HL-60/S4 treated with retinoic acid at 250 ng/mL for 4 days and 3 days (cell line): Measurements from ENCODE around the gene HOXA2.

Source experiments
- in situ Hi-C: fragments of 300-500 bp; cut with MboI; formaldehyde crosslinking; loops from 2 replicates; pipeline ENCODE4 v1.7.0; 2022; ENCODE audit warnings: low sequenced_read_pairs

Gene HOXA2

GRCh38 chr7:27126596-27127327, 24.3 kb upstream of the HOXA2 start:
- in situ Hi-C loops: no loop called here

DNA sequence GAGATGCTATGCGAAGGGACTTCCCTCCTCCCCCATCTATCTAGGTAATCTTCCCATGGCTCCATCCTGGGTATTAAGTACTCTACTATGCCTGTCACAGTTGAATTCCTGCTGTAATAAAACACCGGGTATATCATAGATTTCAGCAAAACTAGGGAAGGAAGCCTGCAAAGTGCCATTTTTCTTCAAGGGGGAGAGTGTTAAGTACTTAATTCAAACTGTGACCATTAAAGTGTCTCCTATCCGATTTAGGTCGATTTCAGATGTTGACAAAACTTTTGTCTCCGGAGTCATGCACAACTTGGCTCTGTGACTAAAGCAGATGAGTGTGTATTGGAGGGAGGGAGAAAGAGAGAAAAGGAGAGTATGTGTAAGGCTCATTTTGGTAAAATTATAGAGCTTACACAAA, 23.5 kb upstream of the HOXA2 start:
- in situ Hi-C loops: no loop called here

DNA sequence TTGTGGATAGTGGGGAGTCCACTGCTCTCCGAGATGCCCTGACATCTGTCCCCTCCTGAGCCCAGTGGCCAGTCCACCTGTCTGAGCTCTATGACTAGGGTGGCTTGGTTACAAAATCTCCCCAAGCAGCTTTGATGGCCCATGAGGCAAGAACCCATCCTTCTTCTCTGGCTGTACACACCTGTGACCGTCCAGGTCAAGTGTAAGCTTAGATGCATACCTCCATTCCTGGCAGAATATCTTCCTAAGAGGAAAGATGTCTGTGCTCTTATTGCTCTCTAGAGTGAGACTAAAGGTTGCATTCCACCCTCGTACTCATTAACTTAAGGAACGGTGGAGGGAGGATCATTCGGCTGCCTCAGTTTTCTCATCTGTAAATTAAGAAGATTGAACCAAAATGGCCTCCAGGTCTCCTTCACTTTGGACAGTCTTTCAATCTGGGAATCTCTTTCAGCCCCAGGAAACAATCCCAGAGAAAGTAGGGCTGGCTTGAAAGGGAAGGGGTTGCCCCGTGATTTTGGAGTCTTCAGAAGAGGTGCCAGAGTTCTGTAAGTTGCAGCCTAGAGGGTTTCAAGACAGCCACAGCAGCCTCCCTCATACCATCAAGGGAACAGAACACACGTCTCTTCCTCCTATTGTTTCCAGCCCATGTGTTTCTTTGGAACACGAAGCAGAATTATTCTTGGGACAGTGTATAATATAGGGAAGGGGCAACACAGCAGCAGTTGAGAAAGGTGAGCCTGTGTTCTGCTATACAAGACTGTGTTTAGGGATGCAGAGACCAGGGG, 22.6 kb upstream of the HOXA2 start:
- in situ Hi-C loops: no loop called here

- in situ Hi-C loops: no loop called here
Measured at GRCh38 chr7:27124096-27124901, 21.8 kb upstream of the HOXA2 start.

DNA sequence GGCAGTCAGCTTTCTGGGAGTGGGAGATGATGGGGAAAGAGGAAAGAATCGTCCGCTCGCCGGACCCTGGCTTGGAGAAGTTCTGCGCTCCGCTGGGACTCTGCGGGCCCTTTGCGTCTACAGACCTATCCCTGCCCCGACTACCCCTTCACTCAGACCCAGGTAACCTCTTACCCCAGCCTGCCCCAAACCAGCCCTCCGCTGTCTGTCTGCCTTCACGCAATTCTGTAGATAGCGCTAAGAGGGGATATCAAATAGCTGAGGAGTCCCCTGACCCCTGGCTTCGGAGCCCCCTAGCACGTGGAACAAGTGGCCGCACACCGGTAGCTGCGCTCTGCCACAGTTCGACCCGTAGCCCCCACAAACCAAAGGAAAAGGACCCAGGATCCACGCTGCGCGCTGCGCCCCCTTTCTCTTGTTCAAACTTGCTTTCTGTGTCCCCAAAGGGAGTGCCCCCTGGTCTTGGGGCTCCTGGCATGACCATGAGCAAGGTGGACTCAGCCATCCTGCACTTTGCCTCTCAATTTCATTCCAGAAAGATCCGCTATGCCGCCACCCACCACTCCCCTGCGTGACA, 21.1 kb upstream of the HOXA2 start:
- in situ Hi-C loops: no loop called here

DNA sequence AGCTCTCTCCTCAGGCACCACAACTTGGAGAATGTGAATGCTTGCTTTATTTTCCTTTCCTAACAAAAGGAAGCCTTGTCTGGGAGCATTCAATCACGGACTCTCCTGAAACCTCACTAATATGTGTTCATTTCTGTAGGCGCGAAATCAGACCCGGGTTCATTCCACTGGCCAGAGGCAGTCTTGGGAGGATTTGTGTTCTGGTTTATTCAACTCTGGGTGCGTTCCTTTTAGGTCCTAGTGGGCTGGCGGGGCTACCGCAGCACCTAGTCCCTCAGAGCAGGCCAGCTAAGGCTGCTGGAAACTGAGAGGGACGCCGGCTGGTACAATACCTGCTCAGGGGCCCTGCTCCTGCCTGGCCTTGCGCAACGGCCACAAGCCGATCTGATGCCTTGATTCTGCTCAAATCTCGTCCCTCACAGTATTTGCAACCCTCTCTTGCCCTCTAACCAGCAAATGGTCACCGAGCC, 20.6 kb upstream of the HOXA2 start:
- in situ Hi-C loops: no loop called here

- in situ Hi-C loops: no loop called here
Measured at GRCh38 chr7:27122077-27122910, 19.8 kb upstream of the HOXA2 start.

GRCh38 chr7:27121684-27122076, 19.2 kb upstream of the HOXA2 start:
- in situ Hi-C loops: no loop called here

DNA sequence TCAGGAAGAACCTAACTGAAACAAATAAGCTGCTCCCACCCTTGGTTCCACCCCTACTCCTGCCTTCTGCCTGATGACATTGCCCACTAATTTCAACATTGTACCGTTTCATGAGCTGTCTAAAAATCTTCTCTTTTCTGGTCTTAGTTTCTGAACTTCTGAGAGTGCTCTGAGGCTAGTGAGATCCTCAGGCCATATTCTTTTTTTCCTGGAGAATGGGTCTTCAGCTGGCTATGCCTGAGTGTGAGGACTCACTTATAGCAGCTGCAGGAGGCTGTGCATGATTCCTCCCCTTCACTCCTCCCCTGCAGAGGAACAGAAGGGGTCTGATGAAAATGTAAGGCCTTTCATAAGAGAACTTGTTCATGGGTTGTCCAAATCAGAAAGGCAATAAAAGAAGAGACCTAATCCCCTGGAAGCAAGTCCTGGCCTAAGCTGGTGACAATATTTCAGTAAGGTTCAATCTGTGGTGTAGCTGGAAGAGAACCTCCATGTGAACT, 17.0 kb upstream of the HOXA2 start:
- in situ Hi-C loops: no loop called here

GRCh38 chr7:27118580-27118979, 16.1 kb upstream of the HOXA2 start:
- in situ Hi-C loops: no loop called here

- in situ Hi-C loops: no loop called here
Measured at GRCh38 chr7:27117887-27118491, 15.5 kb upstream of the HOXA2 start.

DNA sequence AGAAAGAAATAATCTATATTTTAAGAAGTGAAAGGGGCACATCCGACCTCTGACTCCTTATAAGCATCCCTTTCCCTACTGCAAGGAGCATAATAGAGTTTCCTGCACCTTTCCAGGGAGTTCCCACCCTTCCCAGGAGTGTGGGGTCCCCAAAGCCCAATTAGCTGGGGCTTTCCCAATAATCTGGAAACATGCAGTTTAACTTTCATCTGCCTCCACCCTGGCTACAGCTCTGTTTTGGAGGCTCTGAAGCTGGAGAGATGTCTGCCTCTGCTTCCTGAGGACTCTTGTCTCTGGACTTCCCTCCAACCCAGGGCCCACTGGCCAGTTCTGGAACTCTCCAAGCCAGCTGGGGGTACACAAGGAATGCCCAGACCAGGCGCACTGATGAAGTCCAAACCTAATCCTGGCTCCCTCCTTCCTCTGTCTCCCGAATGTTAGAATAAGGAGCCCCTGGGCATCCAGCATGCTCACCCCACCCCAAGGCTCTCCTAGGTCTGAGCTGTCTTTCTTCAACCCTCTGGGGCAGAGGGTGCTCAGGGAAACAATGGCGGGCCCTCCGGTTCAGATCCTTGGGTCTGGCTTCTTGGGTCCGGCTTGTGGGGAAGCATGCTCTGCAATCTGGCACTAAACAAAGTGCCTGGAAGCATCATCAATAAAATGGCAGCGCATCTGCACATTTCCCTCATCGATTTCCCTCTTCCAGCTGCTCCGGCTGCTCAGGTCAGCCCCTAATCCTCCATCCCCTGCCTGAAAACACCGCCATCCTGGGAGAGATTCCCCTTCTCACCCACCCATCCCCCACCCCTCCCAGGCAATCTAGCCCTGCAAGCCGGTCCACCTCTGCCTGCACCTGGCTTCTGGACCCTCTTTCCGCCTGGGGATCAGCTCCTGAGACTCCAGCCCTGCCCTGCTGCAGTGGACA, 14.7 kb upstream of the HOXA2 start:
- in situ Hi-C loops: no loop called here

GRCh38 chr7:27116031-27116961, 13.8 kb upstream of the HOXA2 start:
- in situ Hi-C loops: no loop called here

DNA sequence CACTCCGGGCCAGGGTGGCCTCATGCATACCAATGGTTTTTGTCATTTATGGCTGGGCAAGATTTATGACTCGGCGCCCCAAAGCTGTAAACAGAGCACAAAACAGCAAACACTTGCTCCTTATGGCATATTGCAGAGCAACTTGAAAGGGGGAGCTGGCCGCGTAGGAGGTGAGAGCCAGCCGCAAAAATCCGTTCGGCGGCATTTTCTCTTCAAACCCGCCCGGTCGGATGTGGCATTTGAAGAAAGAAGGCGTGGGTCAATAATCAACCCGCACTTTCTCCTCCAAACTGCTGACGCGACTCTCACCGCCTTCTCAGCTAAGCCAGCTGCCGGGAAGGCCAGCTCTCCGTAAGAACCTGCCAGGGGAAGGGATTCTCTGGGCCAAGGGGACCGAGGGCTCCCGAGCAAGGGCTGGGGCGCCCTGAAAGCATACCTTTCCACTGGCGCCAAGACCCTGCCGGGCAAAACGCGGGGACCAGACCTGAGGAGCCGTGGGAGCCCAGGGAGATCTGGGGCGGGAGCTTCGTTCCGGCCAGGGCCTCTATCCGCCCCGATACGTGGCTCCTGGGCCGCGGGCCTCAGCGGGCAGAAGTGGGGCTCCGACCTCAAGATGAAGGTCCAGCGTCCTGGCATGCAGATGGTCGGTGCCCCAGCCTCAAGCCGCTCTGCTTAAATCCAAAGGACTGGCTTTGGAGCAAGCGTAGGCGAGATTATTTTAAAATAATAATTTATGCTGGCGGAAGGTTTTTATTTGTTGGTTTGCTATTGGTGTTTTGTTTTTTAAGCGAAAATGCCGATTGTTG, 12.9 kb upstream of the HOXA2 start:
- in situ Hi-C loops: no loop called here

DNA sequence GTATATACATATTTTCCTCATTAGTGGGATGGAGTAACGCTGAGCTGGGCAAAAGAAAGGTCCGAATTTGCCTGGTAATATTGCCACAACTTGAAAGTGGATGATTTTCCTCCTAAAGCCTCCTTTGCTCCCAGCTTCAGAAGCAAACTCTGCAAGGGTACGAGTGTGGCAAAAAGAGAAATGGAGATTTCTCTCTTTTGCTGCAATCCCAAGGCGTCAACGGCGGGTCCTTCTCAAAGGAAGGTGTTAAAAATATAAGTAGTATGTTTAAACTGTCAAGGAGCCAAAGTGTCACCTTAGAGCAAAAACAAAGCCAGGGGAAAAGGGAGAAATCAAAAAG, 12.4 kb upstream of the HOXA2 start:
- in situ Hi-C loops: no loop called here

DNA sequence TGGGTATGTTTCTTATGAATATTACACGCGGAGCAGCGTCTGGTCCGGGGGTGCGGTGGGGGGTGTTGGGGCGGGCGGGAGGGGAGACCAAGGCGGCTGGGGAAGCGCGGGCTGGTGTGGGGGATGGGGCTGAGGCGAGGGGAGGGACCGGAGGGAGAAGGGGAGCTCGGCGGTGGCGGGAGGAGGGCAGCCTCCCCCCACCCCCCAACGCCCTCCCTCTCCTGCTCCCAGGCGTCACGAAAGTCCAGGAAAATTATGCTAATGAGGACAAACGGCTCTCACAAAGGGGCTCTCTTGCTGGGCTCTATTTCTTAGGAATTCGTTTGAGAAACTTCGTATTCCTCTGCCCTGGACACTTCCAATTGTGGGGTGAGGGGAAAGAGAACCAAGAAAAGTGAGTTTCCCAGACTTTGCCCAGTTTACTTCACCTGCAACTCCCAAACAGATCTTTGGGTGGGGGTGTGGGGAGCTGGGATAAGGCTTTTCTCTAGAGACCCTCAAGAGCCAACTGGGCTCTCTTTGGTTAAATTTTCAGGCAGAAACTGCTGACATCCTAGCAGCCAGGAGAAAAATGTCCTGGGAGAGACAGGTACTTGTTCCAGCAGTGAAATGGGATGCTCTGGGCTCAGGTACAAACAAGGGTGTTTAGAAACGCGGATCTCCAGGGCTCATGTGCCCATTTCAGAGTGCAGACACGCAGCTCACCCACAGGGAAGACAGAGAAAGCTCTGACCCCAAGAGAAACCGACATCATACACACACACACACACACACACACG, 11.7 kb upstream of the HOXA2 start:
- in situ Hi-C loops: no loop called here
